COLO668 (cell line): Measurements from ENCODE around the gene PPP2R3C.
"Not testable (repeated sequence)": the region's sequence is repeated elsewhere in the genome, so short reads cannot be mapped to it uniquely, and the experiment has no call there.

Experiments used
- DNase-seq: peaks from one replicate; lab custom pipeline; 2025; ENCODE audit not compliant: unreplicated experiment; lab: John Stamatoyannopoulos, UW

Gene PPP2R3C

GRCh38 chr14:35065731-35066130, 56.1 kb downstream of the PPP2R3C start:
- DNase-seq, result not testable (repeated sequence)

GRCh38 chr14:35061113-35061791, 60.5 kb downstream of the PPP2R3C start:
- DNase-seq, result not testable (repeated sequence)

GRCh38 chr14:35052637-35053036, 69.2 kb downstream of the PPP2R3C start:
- DNase-seq, result no peak

- no peak for DNase-seq
These were observed 70.0 kb downstream of the PPP2R3C start for GRCh38 chr14:35051796-35052195.

GRCh38 chr14:35050652-35051051, 71.1 kb downstream of the PPP2R3C start:
- DNase-seq, result no peak

GRCh38 chr14:35047976-35048513, 73.7 kb downstream of the PPP2R3C start:
- no peak for DNase-seq

GRCh38 chr14:35046751-35047536, 74.8 kb downstream of the PPP2R3C start:
- DNase-seq, result peak; percentile 50

GRCh38 chr14:35046048-35046750, 75.6 kb downstream of the PPP2R3C start, which contains the start of gene FAM177A1:
Gene FAM177A1 (plus strand): TSS chr14:35046272. CDS start chr14:35046464, 192 bp downstream.
- peak; percentile 98 for DNase-seq

- no peak for DNase-seq
These were observed 76.1 kb downstream of the PPP2R3C start for GRCh38 chr14:35045798-35046047.

- no peak for DNase-seq
These were observed 76.6 kb downstream of the PPP2R3C start for GRCh38 chr14:35044939-35045797.

- DNase-seq, result no peak
These were observed 78.7 kb downstream of the PPP2R3C start for GRCh38 chr14:35043046-35043445.

GRCh38 chr14:35042632-35043031, 79.2 kb downstream of the PPP2R3C start:
- DNase-seq, result no peak

GRCh38 chr14:35038312-35038711, 83.5 kb downstream of the PPP2R3C start:
- DNase-seq, result not testable (repeated sequence)
